HG03469 (cell line): ENCODE data around the gene SCYGR6.

ENCODE experiments used
- ATAC-seq: cut with Tn5 transposase; IDR thresholded peaks from one replicate; pipeline ENCODE4 v1.9.1; 2021; ENCODE audit warnings: mild to moderate bottlenecking, moderate library complexity, moderate number of reproducible peaks; ENCODE audit not compliant: unreplicated experiment

SCYGR6 gene

GRCh38 chr2:227716501-227716900, 8.1 kb downstream of the SCYGR6 start:
- ATAC-seq: no peak

GRCh38 chr2:227713291-227713690, 11.3 kb downstream of the SCYGR6 start:
- no peak for ATAC-seq

GRCh38 chr2:227710986-227711385, 13.6 kb downstream of the SCYGR6 start:
- no peak for ATAC-seq

GRCh38 chr2:227707390-227707789, 17.2 kb downstream of the SCYGR6 start:
- no peak for ATAC-seq

GRCh38 chr2:227706859-227707258, 17.7 kb downstream of the SCYGR6 start:
- ATAC-seq: no peak

GRCh38 chr2:227703961-227704360, 20.6 kb downstream of the SCYGR6 start:
- ATAC-seq: no peak

- ATAC-seq: no peak
Measured at GRCh38 chr2:227703280-227703732, 21.3 kb downstream of the SCYGR6 start.

- ATAC-seq: no peak
Measured at GRCh38 chr2:227701556-227701955, 23.0 kb downstream of the SCYGR6 start.

GRCh38 chr2:227696990-227697679, 27.4 kb downstream of the SCYGR6 start:
- ATAC-seq: no peak

- ATAC-seq: no peak
Measured at GRCh38 chr2:227687189-227687588, 37.4 kb downstream of the SCYGR6 start.

- no peak for ATAC-seq
Measured at GRCh38 chr2:227684258-227684657, 40.3 kb downstream of the SCYGR6 start.

GRCh38 chr2:227677928-227678327, 46.6 kb downstream of the SCYGR6 start:
- no peak for ATAC-seq

- no peak for ATAC-seq
Measured at GRCh38 chr2:227674485-227674884, 50.1 kb downstream of the SCYGR6 start.
